Kidney epithelial cell (primary cell): ENCODE measurements around the gene GRAMD2A. TPM values are rescaled to one million over a fixed set of nuclear protein-coding genes. Genes with fewer than 3 reads are reported as not detected.
A peak's percentile ranks its signal among the peaks of the same experiment; 100 is the strongest.

Experiments used
- DNase-seq: peaks from one replicate; pipeline ENCODE4 v3.0.0-alpha.2; 2010; ENCODE audit warnings: low read depth
- H3K27me3 ChIP-seq: 2 replicates; pipeline ENCODE4 v1.6.0; 2011; ENCODE audit warnings: low read length; ENCODE audit not compliant: control insufficient read depth, insufficient read depth
- H3K36me3 ChIP-seq: 2 replicates; pipeline ENCODE4 v1.5.1; 2011; ENCODE audit warnings: low read length; ENCODE audit not compliant: control insufficient read depth, insufficient read depth
- H3K4me3 ChIP-seq: 2 replicates; pipeline ENCODE4 v1.5.1; 2011; ENCODE audit warnings: low read depth, mild to moderate bottlenecking, control low read depth, low read length
- CTCF ChIP-seq: IDR thresholded peaks from 2 replicates; pipeline ENCODE4 v1.5.1; 2011; ENCODE audit warnings: mild to moderate bottlenecking, moderate library complexity, low read length, control low read depth, inconsistent platforms; ENCODE audit not compliant: insufficient read depth, poor library complexity, severe bottlenecking
- total RNA-seq: library from RNA; depleted of rRNA; stranded (reverse); fragments of >200 nt; gene quantifications from 2 replicates; pipeline ENCODE4 v1.2.3, GENCODE V29; 2015

The GRAMD2A gene
- total RNA-seq, 1 donor from 2014 or later: 2.4 TPM

DNA sequence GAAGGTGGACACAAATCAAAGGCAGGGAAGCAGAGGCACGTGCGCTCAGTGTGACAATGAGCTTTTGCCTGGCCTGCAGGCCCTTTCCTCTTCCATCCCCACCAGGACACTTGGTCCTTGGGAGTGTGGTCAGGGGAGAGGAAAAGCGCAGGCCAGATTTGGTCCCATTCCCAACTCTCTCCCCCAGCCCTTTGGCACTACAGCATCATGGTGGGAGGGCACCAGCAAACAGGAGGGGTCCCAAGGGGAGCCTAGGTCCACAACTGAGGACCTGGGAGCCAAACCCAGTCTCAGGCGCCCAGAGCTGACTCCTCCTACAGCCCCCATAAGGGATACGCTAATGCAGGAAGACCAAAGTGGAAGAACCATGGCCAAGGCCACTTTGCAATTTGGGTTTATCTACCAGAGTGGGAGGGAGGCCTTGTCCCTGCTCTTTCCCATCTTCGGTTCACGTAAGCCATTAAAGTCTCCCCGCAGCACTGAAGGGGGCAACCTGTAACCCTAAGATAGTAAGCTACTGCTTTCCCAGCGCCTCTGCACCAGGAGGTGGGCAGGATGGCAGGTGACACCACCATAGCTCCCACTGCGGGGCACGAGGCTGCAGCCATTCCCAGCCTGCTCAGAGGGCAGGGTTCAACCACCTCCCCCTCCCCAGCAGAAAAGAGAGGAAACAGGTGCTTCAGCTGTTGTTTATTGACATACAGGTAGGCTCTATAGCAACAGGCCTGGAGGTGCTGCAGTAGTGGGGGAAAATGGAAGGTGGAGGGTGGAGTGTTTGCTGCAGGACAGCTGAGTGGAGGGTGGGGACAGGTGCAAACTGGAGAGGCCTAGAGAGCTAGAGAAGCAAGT, 993 bp upstream of the GRAMD2A start:
- Histone ChIP-seq H3K36me3 (peaks cover 15% of the 10 kb centered on the region), H3K4me3 (no peak overlapping the region), H3K27me3 (no peaks in the 10 kb centered on the region)
- no peak for TF ChIP-seq CTCF
- DNase-seq: no peak

DNA sequence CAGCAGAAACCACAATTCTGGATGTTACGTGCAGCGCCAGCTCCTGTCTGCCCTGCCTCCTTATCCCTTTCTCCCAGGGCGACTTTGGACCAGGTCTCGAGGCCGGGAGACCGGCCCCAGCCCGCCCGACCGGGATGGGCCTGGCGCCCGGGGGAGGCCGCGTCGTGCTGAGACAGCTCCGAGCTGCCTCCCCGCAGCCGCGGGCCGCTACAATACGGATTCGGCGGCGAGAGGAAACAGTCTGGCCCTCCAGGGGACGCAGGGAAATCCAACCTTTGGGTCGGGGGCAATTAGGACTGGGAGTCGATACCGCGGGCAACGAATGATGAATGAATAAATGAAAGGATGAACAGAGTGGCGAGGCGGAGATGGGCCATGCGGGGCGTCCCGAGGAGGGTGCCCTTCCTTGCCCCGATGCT, 537 bp downstream of the GRAMD2A start:
- H3K36me3 ChIP-seq: peaks cover 11% of the 10 kb centered on the region
- no peak for DNase-seq
- H3K4me3 ChIP-seq: peak overlapping the region; percentile 25
- no peak for TF ChIP-seq CTCF
- no peaks in the 10 kb centered on the region for H3K27me3 ChIP-seq

DNA sequence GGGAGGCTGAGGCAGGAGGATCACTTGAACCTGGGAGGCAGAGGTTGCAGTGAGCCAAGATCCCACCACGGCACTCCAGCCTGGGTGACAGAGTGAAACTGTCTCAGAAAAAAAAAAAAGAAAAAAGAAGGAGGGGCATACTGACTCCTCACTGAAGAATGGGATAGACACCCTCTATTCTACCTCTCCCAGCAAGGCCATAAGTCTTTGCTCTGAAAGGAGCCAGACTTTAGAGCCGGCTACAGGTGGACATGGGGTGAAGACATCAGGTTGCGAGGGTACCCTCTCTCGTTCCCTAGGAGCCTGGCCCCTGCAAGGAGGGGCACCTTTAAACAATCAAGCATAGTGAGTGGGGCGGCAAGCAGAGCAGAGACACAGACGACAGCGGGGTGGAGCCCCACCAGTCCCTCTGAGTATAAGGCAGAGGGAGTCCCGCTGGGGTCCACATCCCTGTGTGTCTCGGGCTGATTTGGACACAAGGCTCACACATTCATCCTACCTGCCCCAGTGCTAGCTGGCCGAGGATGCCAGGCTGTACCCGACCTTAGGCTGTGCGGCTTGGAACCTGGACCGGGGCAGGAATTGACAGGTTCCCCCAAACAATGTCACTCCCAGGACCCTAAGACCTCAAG, 1.1 kb downstream of the GRAMD2A start:
- DNase-seq: no peak
- no peak overlapping the region for H3K4me3 ChIP-seq

GRCh38 chr15:72195101-72195511, 2.5 kb downstream of the GRAMD2A start:
- no peak for TF ChIP-seq CTCF
- Histone ChIP-seq H3K4me3 (no peak overlapping the region), H3K36me3 (peaks cover 4% of the 10 kb centered on the region), H3K27me3 (no peaks in the 10 kb centered on the region)
- DNase-seq: no peak

More for the DNA sequence above, 1.1 kb downstream of the GRAMD2A start:
- Histone ChIP-seq H3K36me3 (peaks cover 11% of the 10 kb centered on the region), H3K27me3 (no peaks in the 10 kb centered on the region)
- no peak for TF ChIP-seq CTCF

DNA sequence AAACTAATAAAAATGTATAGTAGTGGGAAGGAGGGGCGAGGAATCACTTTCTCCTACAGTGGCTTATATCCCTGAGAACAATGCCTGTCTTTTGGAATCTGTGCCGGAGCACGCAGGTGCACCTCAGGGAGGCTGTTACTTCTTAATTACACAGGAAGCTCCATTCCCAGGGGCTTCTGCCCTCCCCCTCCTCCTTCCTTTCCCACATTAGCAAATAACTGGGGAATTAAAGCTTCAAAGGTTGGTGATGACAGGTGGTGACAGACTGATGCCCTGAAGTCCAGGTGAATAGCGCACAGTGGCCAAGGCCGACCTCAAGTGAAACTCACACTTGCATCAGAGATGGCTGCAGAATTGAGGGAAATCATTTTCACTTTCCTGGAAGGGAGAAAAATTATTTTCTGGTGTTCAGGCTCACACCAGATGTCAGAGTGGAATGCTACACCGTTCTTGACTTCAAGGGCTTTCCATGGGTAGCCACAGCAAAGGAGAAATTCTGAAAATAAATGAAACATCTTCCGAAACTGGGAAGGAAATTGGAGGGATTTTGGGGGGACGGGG, 3.7 kb downstream of the GRAMD2A start:
- H3K4me3 ChIP-seq: no peak overlapping the region
- no peak for TF ChIP-seq CTCF
- DNase-seq: no peak
- H3K36me3 ChIP-seq: no peaks in the 10 kb centered on the region
- no peaks in the 10 kb centered on the region for H3K27me3 ChIP-seq
